Heart left ventricle (tissue), 13 donors: ENCODE results near the gene NDUFAF2.

Experiments used
- POLR2A ChIP-seq, 2 donors: fragments of 450-650 bp; IDR thresholded peaks; one replicate each; pipeline ENCODE4 v1.6.1; 2017; ENCODE audit warnings: antibody characterized with exemption in 2 of 2, mild to moderate bottlenecking in 2 of 2, moderate library complexity in 2 of 2
- TF ChIP-seq, protein P1 (sequence below), 12 donors: fragments of 200-600 bp; sonication (generic) in 4 of 12; IDR thresholded peaks; one replicate each; pipeline versions ENCODE4 v1.5.0 to v1.8.0; 2018 to 2022; ENCODE audit warnings: antibody characterized with exemption in 12 of 12, mild to moderate bottlenecking in 5 of 12
- donor health status: ischemic (EF 13 %, LVEDD 7.1; RV severe dilation, severe dysfunction).
- donor health status: DM: no; HTN: yes; CAD: no.
- donor health status: DM: no; HTN: no; CAD: no.
- donor health status: ischemic (EF 25% LVEDD 6.9; RV normal size, moderate dysfunction).
- donor health status: ischemic (EF 25% LVEDD 5.7; RV mildly dilated, moderate dysfunction).
- donor health status: ischemic (EF 35%, LVEDD 5.7; RV mildly dilated, moderate dysfunction).
- donor health status: nonischemic (EF 11% LVEDD 7.7; RV severe dilation, severe dysfunction).
- donor health status: DM: yes; HTN: yes; CAD: no.
- donor health status: PGD.
- donor health status: ischemic (EF 29% LVEDD 5.4; RV normal size, mild dysfunction).
- donor health status: nonischemic (EF 23%, LVEDD 6.1; RV moderate dilation, normal function).

GRCh38 chr5:61178702-61179101, 233.7 kb downstream of the NDUFAF2 start:
- no peak for TF ChIP-seq POLR2A (IDR thresholded peaks at IDR 0.05)
- TF ChIP-seq, protein P1, sequence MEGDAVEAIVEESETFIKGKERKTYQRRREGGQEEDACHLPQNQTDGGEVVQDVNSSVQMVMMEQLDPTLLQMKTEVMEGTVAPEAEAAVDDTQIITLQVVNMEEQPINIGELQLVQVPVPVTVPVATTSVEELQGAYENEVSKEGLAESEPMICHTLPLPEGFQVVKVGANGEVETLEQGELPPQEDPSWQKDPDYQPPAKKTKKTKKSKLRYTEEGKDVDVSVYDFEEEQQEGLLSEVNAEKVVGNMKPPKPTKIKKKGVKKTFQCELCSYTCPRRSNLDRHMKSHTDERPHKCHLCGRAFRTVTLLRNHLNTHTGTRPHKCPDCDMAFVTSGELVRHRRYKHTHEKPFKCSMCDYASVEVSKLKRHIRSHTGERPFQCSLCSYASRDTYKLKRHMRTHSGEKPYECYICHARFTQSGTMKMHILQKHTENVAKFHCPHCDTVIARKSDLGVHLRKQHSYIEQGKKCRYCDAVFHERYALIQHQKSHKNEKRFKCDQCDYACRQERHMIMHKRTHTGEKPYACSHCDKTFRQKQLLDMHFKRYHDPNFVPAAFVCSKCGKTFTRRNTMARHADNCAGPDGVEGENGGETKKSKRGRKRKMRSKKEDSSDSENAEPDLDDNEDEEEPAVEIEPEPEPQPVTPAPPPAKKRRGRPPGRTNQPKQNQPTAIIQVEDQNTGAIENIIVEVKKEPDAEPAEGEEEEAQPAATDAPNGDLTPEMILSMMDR (IDR thresholded peaks at IDR 0.05), result no peak
